Hepatocyte (in vitro differentiated cells): ENCODE results near the gene NXPH2.

Source experiments
- EZH2 ChIP-seq: fragments of 200-600 bp; sonication (generic); IDR thresholded peaks from 2 replicates; pipeline ENCODE4 v1.6.1; 2016; ENCODE audit warnings: antibody characterized with exemption, mild to moderate bottlenecking, borderline replicate concordance
- EZH2phosphoT487 ChIP-seq: fragments of 200-600 bp; sonication (generic); IDR thresholded peaks from one replicate; pipeline ENCODE4 v1.6.1; 2018; ENCODE audit warnings: antibody characterized with exemption, mild to moderate bottlenecking, low read depth, moderate library complexity; ENCODE audit not compliant: unreplicated experiment, severe bottlenecking
- TF ChIP-seq, protein P1 (sequence below): fragments of 200-600 bp; sonication (generic); IDR thresholded peaks from 2 replicates; pipeline ENCODE4 v1.5.1; 2016; ENCODE audit warnings: antibody characterized with exemption, mild to moderate bottlenecking; ENCODE audit not compliant: poor library complexity

DNA sequence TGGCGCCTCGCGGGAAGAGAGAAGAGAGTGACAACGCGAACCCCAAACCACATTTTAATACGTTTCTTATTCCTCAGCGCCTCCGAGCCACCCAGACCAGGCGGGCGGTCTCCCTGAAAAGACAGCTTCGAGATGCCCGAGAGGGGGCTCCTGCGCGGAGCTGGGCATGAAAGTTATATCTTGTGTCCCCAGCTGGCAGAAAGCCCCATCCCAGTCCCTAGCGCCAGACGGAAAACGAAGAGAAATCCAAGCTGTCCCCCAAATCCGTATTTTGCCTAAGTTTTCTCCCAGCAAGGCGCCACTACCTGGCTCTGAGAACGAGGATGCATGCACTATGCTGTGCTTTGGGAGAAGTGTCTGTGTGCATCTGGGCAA lies 797 bp downstream of the NXPH2 start:
- TF ChIP-seq EZH2 (peak; percentile 1), EZH2phosphoT487 (no peak)
- TF ChIP-seq, protein P1, sequence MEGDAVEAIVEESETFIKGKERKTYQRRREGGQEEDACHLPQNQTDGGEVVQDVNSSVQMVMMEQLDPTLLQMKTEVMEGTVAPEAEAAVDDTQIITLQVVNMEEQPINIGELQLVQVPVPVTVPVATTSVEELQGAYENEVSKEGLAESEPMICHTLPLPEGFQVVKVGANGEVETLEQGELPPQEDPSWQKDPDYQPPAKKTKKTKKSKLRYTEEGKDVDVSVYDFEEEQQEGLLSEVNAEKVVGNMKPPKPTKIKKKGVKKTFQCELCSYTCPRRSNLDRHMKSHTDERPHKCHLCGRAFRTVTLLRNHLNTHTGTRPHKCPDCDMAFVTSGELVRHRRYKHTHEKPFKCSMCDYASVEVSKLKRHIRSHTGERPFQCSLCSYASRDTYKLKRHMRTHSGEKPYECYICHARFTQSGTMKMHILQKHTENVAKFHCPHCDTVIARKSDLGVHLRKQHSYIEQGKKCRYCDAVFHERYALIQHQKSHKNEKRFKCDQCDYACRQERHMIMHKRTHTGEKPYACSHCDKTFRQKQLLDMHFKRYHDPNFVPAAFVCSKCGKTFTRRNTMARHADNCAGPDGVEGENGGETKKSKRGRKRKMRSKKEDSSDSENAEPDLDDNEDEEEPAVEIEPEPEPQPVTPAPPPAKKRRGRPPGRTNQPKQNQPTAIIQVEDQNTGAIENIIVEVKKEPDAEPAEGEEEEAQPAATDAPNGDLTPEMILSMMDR: no peak
